Smooth muscle cell (in vitro differentiated cells): ENCODE data around the gene EVL. TPM values are rescaled to one million over a fixed set of nuclear protein-coding genes. Genes with fewer than 3 reads are reported as not detected.

ENCODE experiments used
- DNase-seq: peaks from one replicate; lab custom pipeline; 2025; ENCODE audit not compliant: unreplicated experiment; lab: John Stamatoyannopoulos, UW
- H2AFZ ChIP-seq: fragments of 200-600 bp; sonication (generic); 2 replicates; pipeline ENCODE4 v1.6.0; 2016; ENCODE audit warnings: antibody characterized with exemption, low read depth, mild to moderate bottlenecking
- H3F3A ChIP-seq: fragments of 200-600 bp; sonication (generic); 2 replicates; pipeline ENCODE4 v1.6.0; 2017; ENCODE audit warnings: antibody characterized with exemption, low read depth
- H3K27ac ChIP-seq: fragments of 200-600 bp; sonication (generic); 2 replicates; pipeline ENCODE4 v1.5.1; 2016; ENCODE audit warnings: low read depth, mild to moderate bottlenecking
- H3K27me3 ChIP-seq: fragments of 200-600 bp; sonication (generic); 2 replicates; pipeline ENCODE4 v1.6.1; 2016; ENCODE audit warnings: low read depth, mild to moderate bottlenecking
- H3K36me3 ChIP-seq: fragments of 200-600 bp; sonication (generic); 2 replicates; pipeline ENCODE4 v1.5.1; 2016; ENCODE audit warnings: low read depth
- H3K4me1 ChIP-seq: fragments of 200-600 bp; sonication (generic); 2 replicates; pipeline ENCODE4 v1.5.1; 2016; ENCODE audit warnings: low read depth
- H3K4me2 ChIP-seq: fragments of 200-600 bp; sonication (generic); 2 replicates; pipeline ENCODE4 v1.6.0; 2016; ENCODE audit warnings: mild to moderate bottlenecking
- H3K4me3 ChIP-seq: fragments of 200-600 bp; sonication (generic); 2 replicates; pipeline ENCODE4 v1.5.1; 2016; ENCODE audit warnings: mild to moderate bottlenecking
- H3K79me2 ChIP-seq: fragments of 200-600 bp; sonication (generic); 2 replicates; pipeline ENCODE4 v1.6.0; 2016; ENCODE audit warnings: low read depth, mild to moderate bottlenecking
- H3K9ac ChIP-seq: fragments of 200-600 bp; sonication (generic); 2 replicates; pipeline ENCODE4 v1.6.0; 2016; ENCODE audit warnings: low read depth
- H3K9me3 ChIP-seq: fragments of 200-600 bp; sonication (generic); replicated peaks from 2 replicates; pipeline ENCODE4 v1.5.1; 2016; ENCODE audit warnings: low read depth
- H4K20me1 ChIP-seq: fragments of 200-600 bp; sonication (generic); 2 replicates; pipeline ENCODE4 v1.6.0; 2016; ENCODE audit warnings: low read depth
- CTCF ChIP-seq: fragments of 200-600 bp; sonication (generic); IDR thresholded peaks from 2 replicates; pipeline ENCODE4 v1.5.1; 2017; ENCODE audit warnings: borderline replicate concordance, mild to moderate bottlenecking, antibody characterized with exemption; ENCODE audit not compliant: insufficient read depth, poor library complexity, severe bottlenecking
- WGBS: methylation state at CpG from one replicate; pipeline ENCODE4 v1.1.7; 2016; ENCODE audit warnings: low lambda C conversion rate; 5-methylcytosine and 5-hydroxymethylcytosine counted together
- polyA plus RNA-seq: library from polyadenylated mRNA; unstranded; fragments of >200 nt; fragmentation: Nextera tagmentation; extraction: Ambion mirVana; gene quantifications from 2 replicates; pipeline ENCODE4 v1.2.1, GENCODE V29; 2016
- total RNA-seq: library from RNA; depleted of rRNA; stranded (reverse); fragments of >200 nt; gene quantifications from 2 replicates; pipeline ENCODE4 v1.2.3, GENCODE V29; 2014

The EVL gene
- total and polyA plus RNA-seq, 2 experiments from 2014 or later = 19.5 to 26.3 TPM

DNA sequence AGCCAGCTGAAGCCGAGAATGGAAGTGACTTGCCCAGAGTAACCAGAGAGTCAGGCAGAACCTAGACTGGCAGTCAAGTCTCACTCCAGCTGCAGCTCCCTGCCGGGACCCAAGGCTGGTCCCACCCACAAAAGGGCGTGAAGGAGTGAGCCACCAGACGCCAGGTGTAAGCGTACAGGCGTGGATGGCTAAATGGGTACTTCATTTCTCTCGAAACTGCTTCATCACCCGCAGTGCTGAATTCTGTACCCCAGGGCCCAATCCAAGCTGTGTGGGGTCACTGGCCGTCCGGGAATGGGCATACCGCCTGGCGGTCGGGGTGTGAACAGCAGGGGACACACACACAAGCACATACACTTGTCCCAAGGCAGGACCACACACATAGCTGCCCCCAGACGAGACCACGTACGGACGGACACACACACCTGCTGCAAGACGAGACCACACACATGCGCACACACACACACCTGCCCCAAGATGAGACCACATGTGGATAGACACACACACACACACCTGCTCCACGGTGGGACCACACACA, 59.4 kb downstream of the EVL start:
- no peak overlapping the region for H3K9ac ChIP-seq
- H3K36me3 ChIP-seq = no peaks in the 10 kb centered on the region
- H3K79me2 ChIP-seq = no peaks in the 10 kb centered on the region
- no peak for DNase-seq
- no peak overlapping the region for H3K27ac ChIP-seq
- no peaks in the 10 kb centered on the region for H3K4me1 ChIP-seq
- no peaks in the 10 kb centered on the region for H3F3A ChIP-seq
- no peak for TF ChIP-seq CTCF
- H4K20me1 ChIP-seq = no peaks in the 10 kb centered on the region
- H3K27me3 ChIP-seq = no peaks in the 10 kb centered on the region
- 96% methylated on average over 20 of the region's 20 CpGs for WGBS
- H2AFZ ChIP-seq = no peak overlapping the region
- no peak overlapping the region for H3K4me3 ChIP-seq
- no peaks in the 10 kb centered on the region for H3K9me3 ChIP-seq
- H3K4me2 ChIP-seq = no peak overlapping the region

GRCh38 chr14:100126401-100126800, 61.2 kb downstream of the EVL start:
- Histone ChIP-seq H3K27me3 (no peaks in the 10 kb centered on the region), H3K9me3 (no peaks in the 10 kb centered on the region), H3K9ac (no peak overlapping the region), H3F3A (no peaks in the 10 kb centered on the region), H3K4me1 (no peaks in the 10 kb centered on the region), H3K79me2 (no peaks in the 10 kb centered on the region), H3K27ac (no peak overlapping the region), H3K4me3 (no peak overlapping the region), H3K36me3 (no peaks in the 10 kb centered on the region), H3K4me2 (no peak overlapping the region), H4K20me1 (no peaks in the 10 kb centered on the region), H2AFZ (no peak overlapping the region)
- no peak for TF ChIP-seq CTCF
- 98% methylated on average over 13 of the region's 13 CpGs for WGBS
- no peak for DNase-seq

DNA sequence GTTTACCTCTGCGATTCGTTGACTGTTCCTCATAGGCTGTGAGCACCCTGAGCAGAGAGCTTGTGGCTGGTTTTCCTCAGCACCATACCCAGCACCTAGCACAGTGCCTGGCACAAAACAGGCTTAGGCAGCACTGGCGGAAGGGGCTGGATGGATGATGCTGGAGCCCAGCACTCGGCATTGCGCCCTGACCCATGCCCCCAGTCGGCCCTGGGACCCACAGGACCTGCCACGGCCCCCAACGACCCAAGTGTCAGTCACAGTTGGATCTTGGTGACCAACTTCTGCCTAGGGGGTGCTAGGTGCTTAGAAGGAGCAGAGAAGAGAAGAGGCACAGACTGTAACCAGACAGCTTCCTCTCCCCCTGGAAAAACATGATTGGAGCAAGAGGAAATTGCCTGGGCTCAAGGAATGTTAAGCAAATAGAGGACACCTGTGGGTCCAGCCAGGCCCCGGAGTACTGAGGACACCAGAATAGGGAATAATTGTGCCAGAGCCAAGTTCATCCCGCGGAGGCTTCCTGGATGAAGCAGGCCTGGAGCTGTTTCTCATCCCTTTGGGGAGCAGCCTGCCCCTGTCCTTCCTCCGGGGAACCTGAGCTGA, 62.7 kb downstream of the EVL start:
- H3K27ac ChIP-seq = no peak overlapping the region
- H3K9ac ChIP-seq = no peak overlapping the region
- H3K4me2 ChIP-seq = no peak overlapping the region
- no peaks in the 10 kb centered on the region for H4K20me1 ChIP-seq
- H2AFZ ChIP-seq = no peak overlapping the region
- no peaks in the 10 kb centered on the region for H3K79me2 ChIP-seq
- no peaks in the 10 kb centered on the region for H3K4me1 ChIP-seq
- no peak for DNase-seq
- H3K9me3 ChIP-seq = no peaks in the 10 kb centered on the region
- H3K36me3 ChIP-seq = no peaks in the 10 kb centered on the region
- WGBS = 98% methylated on average over 12 of the region's 12 CpGs
- no peak for TF ChIP-seq CTCF
- H3K4me3 ChIP-seq = no peak overlapping the region
- H3F3A ChIP-seq = no peaks in the 10 kb centered on the region
- H3K27me3 ChIP-seq = no peaks in the 10 kb centered on the region

GRCh38 chr14:100128688-100129087, 63.5 kb downstream of the EVL start:
- TF ChIP-seq CTCF = no peak
- no peak overlapping the region for H3K4me3 ChIP-seq
- no peaks in the 10 kb centered on the region for H3F3A ChIP-seq
- 98% methylated on average over 12 of the region's 12 CpGs for WGBS
- H3K27me3 ChIP-seq = no peaks in the 10 kb centered on the region
- H3K9me3 ChIP-seq = no peaks in the 10 kb centered on the region
- no peak overlapping the region for H3K9ac ChIP-seq
- no peaks in the 10 kb centered on the region for H3K4me1 ChIP-seq
- H3K27ac ChIP-seq = no peak overlapping the region
- DNase-seq = no peak
- H4K20me1 ChIP-seq = no peaks in the 10 kb centered on the region
- H2AFZ ChIP-seq = no peak overlapping the region
- H3K79me2 ChIP-seq = no peaks in the 10 kb centered on the region
- H3K36me3 ChIP-seq = no peaks in the 10 kb centered on the region
- H3K4me2 ChIP-seq = no peak overlapping the region
